Smooth muscle cell of the coronary artery (primary cell): ENCODE results near the gene RNF44. TPM values are rescaled to one million over a fixed set of nuclear protein-coding genes. Genes with fewer than 3 reads are reported as not detected.

Experiments used
- total RNA-seq: library from RNA; depleted of rRNA; stranded (reverse); fragments of >200 nt; gene quantifications from 2 replicates; pipeline ENCODE4 v1.2.3, GENCODE V29; 2014; ENCODE audit warnings: low replicate concordance

Gene RNF44
- total RNA-seq = 1.3 and 2.1 TPM in 2 replicates

GRCh38 chr5:176536902-176537553, at the start of gene RNF44:
RNF44 (minus strand) TSS chr5:176537402; CDS start chr5:176532472, 4,930 bp downstream.

GRCh38 chr5:176548967-176549444, 11.8 kb upstream of the RNF44 start, which contains the start of gene CDHR2:
CDHR2 (plus strand) TSS chr5:176549342; CDS start chr5:176565353, 16,011 bp downstream.

Other genes with a start within 250 kb of the RNF44 start
- gene KIAA1191, start 175.6 kb downstream of the RNF44 start, total RNA-seq = 52.3 and 69.7 TPM in 2 replicates
- gene ARL10, start 171.9 kb downstream of the RNF44 start, total RNA-seq = 7.3 and 11.9 TPM in 2 replicates
- 11.8 and 22.0 TPM in 2 replicates for gene NOP16, start 148.8 kb downstream of the RNF44 start, total RNA-seq
- 13.7 and 34.4 TPM in 2 replicates for gene HIGD2A, start 148.7 kb downstream of the RNF44 start, total RNA-seq
- gene CLTB, start 120.9 kb downstream of the RNF44 start, total RNA-seq = 88.0 and 137 TPM in 2 replicates
- gene FAF2, start 89.0 kb downstream of the RNF44 start, total RNA-seq = 27.1 and 32.0 TPM in 2 replicates
- 1.1 TPM in 1 of 2 replicates, not detected in the other for gene CDHR2, start 11.9 kb upstream of the RNF44 start, total RNA-seq
- 0.70 and 0.83 TPM in 2 replicates for gene GPRIN1, start 72.8 kb upstream of the RNF44 start, total RNA-seq
- gene SNCB, start 93.1 kb upstream of the RNF44 start, total RNA-seq = 0.12 TPM in 1 of 2 replicates, not detected in the other
- gene EIF4E1B, start 93.3 kb upstream of the RNF44 start, total RNA-seq = not detected in 2 replicates
- 24.7 and 31.8 TPM in 2 replicates for gene TSPAN17, start 110.1 kb upstream of the RNF44 start, total RNA-seq